Inferior parietal cortex (tissue), 1 donor: ENCODE results near the gene SLC52A3.
"Not testable (repeated sequence)": the region's sequence is repeated elsewhere in the genome, so short reads cannot be mapped to it uniquely, and the experiment has no call there.

Experiments
- DNase-seq: peaks from one replicate; pipeline ENCODE4 v3.0.0-alpha.2; 2016; ENCODE audit errors: extremely low spot score

The SLC52A3 gene

GRCh38 chr20:728256-728944 lies 39.9 kb downstream of the SLC52A3 start:
- peak; percentile 40 for DNase-seq

DNA sequence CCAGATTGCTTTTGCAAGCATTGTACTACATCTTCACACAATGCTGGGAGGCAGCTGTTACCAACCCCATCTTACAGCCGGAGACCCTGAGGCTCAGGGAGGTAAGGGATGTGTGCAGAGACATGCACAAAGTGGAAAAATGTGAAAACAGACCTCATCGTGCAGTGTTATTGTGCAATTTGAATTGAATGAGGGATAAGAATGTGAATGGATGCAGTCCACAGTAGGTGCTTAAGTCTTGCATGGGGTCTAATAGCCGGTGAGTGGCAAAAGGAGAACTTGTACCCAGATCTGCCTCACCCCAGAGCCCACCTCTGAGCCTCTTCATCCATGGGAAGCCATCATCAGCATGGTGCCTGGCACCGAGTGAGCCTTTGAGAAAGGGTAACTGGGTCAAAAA lies 42.1 kb downstream of the SLC52A3 start:
- DNase-seq = no peak

DNA sequence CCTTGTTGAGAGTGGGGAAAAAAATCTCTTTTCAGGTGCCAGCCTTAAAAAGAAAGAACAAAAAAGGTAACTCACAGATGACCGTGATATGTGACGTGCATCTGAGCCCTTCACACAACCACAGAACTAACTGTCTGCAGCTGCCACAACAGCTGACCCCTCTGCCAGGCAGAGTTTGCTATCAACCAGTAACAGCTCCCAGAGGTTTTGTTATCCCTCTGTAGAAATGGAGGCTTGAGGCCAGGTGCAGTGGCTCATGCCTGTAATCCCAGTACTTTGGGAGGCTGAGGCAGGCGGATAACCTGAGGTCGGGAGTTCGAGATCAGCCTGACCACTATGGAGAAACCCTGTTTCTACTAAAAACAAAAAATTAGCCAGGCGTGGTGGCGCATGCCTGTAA lies 42.8 kb downstream of the SLC52A3 start:
- DNase-seq = no peak

DNA sequence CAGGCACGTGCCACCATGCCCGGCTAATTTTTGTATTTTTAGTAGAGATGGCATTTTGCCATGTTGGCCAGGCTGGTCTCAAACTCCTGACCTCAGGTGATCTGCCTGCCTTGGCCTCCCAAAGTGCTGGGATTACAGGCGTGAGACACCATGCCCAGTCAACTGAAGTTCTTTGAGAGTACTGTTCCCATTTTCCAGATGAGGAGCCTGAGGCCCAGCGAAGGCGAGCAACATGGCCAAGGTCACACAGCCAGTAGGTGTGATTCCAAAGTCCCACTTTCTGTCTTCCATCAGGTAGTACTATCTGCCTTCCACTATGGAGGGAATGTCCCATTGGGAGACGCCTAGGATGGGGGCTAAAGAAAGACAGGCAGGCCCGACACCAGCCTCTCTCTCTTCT lies 43.5 kb downstream of the SLC52A3 start:
- not testable (repeated sequence) for DNase-seq

GRCh38 chr20:723756-724155 lies 44.5 kb downstream of the SLC52A3 start:
- no peak for DNase-seq

DNA sequence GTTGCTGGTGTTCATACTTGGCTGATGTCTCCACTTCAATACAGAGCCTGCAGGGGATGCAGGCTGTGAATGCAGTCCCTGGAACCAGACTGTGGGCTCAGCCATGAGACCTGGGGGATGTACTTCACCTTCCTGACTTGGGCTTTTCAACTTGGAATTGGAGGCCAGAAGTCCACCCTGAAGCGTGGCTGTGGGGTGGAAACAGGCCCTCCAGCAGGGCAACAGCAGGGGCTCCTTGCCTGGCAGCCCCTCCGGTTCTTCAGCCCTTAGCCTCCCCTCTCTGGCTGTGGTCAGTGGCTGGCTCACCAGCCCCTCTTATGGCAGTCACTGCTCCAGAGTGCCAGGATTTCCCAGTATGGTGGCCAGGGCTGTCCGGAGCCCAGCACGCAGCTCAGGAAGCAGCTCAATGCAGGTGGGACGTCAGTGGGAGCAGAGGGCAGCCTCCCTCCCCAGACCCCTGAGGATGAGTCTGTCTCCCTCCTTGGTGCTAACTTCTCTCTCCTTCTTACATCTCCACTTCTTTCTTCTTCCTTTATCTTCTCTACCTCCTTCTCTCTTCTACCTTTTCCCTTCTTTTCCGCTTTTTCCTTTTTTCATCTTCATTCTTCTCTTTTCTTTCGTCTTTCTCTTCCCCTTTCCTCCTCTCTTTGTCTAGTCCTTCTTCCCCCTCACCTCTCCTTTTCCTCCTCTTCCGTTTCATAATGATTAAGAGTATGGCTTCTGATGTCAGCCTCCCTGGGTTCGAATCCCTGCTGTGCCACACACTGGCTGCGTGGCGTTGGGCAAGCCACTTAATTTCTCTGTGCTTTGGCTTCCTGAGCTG lies 45.3 kb downstream of the SLC52A3 start:
- no peak for DNase-seq

DNA sequence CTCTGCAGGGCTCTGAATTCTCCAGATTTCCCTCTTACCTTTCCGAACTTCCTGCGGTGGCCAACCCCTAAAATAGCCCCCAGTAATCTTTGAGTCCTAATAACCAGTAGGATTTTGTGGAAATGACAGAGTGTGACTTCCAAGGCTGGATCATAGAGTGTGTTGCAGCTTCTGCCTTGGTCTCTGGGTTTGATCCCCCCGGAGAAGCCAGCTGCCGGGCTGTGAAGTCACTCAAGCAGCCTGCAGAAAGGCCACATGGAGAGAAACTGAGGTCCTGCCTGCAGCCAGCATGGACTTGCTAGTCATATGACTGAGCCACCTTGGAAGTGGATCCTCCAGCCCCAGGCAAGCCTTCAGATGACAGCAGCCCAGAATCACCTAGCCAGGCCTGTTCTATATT lies 46.4 kb downstream of the SLC52A3 start:
- DNase-seq = no peak

- no peak for DNase-seq
Observed at GRCh38 chr20:719816-720215, 48.5 kb downstream of the SLC52A3 start.

DNA sequence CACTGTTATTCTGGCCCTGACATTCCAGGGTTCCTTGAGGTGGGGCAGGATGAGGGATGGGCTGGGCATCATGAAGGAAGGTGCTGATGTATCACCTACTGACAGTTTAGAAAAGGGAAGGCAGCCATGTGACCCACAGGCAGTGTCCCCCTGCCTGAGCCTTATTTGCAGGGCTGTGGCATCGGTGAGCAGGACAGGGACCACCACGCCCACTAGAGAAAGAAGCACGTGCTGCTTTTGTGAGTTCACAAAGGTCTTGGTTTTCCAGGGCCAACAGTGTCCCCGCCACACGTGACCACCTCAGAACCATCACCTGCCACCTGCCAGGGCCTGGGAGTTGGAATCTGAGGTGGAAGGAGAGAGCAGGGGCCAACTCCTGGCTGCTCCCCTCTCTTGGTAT lies 49.2 kb downstream of the SLC52A3 start:
- no peak for DNase-seq

GRCh38 chr20:717832-718231 lies 50.5 kb downstream of the SLC52A3 start:
- no peak for DNase-seq

DNA sequence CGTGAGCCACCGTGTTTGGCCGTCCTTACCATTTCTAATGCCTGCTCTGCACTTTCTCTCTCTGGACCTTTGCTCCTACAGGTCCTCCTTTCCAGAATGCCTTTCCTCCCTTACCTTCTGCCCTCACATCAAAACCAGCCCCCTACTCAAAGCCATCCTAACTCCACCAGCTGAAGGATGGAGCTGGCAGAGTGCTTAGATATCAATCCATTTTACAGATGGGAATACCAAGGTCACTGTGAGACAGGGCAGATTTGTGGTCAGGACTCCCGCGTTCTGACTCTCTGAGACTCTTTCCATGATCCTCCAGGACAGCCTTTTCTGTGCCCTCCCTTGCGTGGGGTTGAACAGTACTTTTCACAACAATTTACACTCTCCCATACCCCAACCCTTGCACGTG lies 51.0 kb downstream of the SLC52A3 start:
- DNase-seq = no peak

DNA sequence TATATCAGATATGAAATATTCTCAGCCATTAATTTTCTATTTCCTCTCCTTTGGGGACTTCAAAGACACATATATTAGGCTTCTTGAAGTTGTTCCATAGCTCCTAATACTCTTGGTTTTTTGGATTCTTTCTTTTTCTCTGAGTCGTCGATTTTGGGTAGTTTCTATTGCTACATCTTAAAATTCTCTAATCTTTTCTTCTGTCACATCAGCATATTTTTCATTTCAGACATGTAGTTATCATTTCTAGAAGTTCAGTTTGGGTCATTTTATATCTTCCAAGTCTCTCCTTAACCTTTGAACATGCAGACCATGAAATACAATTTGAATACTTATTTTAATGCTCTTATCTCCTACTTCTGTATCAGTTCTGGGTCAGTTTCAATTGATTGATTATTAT lies 53.8 kb downstream of the SLC52A3 start:
- no peak for DNase-seq

- no peak for DNase-seq
Observed at GRCh38 chr20:711576-711975, 56.7 kb downstream of the SLC52A3 start.

GRCh38 chr20:710780-711450 lies 57.4 kb downstream of the SLC52A3 start:
- no peak for DNase-seq
